Ramos (cell line): ENCODE measurements around the gene MYBL2.

Experiments used
- in situ Hi-C: fragments of 300-500 bp; cut with MboI; formaldehyde crosslinking; loops from one replicate; pipeline ENCODE4 v1.14.3; 2022; ENCODE audit warnings: low sequenced_read_pairs; ENCODE audit not compliant: unreplicated experiment

The MYBL2 gene

DNA sequence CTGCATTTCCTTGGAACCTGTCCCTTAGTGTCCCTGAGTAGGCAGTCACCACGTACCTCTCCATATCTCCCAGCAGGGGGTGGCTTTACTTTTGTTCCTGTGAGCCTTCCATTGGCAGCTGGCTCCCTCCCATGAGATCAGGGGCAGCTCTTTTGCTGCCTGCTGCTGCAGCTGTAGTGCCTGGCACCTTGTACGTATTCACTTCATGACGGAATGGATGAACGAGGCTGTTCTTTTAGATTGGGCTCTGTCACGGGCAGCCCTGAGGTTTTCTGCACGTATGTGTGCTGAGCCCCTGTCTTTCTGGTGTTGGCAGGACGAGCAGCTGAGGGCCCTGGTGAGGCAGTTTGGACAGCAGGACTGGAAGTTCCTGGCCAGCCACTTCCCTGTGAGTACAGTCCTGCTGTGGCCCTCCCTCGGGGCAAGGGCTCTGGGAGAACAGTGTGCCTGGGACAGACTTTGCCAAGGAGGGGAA is 14.6 kb downstream of the MYBL2 start:
- in situ Hi-C loops = no loop called here

DNA sequence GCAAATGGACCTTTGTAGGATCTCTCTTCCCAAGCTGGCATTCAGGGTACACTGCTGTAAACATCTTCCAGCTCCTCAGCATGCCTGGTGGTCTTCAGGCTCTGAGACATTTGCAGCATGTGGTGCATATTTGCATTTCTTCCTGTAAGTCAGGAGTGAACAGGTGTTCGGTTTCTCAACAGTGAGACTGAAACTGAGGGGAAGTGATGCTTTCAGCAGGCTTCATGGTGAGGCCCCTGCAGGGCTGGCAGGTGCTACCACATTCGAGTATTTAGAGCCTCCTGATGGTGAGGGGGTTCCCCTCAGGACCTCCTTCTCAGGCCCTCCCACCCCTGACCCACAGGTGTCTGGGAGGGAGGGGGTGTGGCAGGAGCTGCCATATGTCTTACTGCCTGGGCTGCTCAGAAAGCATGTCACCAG is 15.1 kb downstream of the MYBL2 start:
- in situ Hi-C loops = no loop called here

DNA sequence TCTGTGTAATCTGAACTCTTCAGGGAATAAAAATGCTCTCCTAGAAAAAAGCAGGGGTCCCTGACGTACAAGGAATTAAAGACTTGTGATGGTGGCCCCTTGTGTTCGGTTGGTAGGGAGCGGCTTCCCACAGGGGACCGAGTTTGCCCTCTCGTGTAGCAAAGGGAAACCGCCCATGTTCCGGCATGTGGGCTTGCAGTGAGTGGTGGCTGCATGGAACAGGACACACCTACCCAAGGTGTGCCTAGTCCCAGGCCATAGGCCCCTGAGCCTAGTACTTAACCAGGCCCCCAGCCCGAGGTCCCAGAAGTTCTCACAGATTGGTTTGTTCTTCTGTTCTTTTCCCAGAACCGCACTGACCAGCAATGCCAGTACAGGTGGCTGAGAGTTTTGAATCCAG is 15.5 kb downstream of the MYBL2 start:
- in situ Hi-C loops = no loop called here

DNA sequence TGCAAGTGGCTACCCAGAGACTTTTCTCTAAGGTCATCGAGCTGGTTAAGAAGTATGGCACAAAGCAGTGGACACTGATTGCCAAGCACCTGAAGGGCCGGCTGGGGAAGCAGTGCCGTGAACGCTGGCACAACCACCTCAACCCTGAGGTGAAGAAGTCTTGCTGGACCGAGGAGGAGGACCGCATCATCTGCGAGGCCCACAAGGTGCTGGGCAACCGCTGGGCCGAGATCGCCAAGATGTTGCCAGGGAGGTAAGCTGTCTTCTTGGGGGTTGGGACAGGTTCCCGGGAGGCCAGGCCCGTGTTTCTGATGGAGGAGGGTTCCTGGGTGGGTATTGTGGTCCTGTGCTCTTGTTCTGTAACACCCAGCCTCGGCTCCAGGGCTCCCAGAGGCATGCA is 19.9 kb downstream of the MYBL2 start:
- in situ Hi-C loops = no loop called here

DNA sequence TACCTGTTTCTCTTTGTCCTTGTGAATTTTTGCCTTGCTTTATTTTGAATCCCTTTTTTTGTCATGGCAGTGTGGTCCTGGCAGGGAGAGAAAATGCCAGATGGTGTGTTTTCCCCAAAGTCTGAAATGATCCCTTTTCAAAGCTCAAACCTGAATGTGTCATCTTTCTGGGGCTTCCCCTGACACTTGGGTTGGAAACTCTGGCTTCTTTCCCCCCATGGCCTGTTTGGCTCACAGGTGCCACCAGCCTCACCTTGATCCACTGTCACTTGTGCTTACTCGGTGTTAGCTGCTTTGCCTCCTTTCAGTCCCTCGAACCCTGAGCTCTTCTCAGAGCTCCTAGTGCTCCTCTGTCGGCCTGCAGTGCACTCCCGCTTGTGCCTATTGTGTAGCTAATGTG is 22.3 kb downstream of the MYBL2 start:
- in situ Hi-C loops = no loop called here

DNA sequence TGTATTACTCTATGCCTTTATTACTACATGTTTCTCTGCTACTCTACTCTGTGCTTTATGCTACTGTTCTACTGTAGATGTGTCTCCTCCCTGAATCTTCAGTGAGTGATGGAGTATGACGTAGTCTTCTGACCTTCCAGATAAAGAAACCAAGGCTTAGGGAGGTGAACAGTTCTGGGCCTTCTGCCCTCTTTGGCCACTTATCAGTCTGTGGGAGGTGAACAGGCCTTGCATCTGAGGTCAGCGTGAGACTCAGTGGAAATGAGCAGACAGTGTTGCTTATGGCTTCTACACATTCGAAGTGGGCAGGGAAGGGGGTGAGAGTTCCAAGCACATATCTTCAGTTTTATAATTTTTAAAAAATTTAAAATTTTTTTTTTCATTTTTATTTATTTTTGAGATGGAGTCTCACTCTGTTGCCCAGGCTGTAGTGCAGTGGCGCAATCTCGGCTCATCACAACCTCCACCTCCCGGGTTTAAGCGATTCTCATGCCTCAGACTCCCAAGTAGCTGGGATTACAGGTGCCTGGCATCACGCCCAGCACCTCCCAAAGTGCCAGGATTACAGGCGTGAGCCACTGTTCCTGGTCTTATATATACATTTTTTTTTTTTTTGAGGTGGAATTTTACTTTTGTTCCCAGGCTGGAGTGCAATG is 24.2 kb downstream of the MYBL2 start:
- in situ Hi-C loops = loop anchor here (5.0 kb wide), 1 partner anchor 154 kb away; no protein-coding TSS in a partner anchor

DNA sequence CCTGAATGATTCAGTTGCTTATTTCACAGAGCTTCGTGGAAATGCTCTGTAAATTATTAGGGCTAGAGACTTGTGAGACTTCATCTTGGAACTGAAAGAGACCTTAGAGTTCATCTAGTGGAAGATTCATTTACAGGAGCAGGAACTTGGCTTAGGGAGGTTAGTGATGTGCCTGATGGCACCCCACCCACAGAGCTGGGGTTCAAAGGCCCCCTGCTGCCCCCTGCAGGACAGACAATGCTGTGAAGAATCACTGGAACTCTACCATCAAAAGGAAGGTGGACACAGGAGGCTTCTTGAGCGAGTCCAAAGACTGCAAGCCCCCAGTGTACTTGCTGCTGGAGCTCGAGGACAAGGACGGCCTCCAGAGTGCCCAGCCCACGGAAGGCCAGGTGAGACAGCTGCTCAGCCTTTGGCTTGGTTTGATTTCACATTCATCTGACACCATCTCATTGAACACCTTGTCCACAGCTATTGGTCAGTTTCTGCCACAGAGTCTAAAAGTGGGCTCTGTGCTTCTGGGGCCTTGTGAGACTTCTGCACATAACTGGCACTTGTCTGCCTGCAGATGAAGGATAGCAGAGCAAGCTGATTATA is 25.1 kb downstream of the MYBL2 start:
- in situ Hi-C loops = loop anchor here (5.0 kb wide), 1 partner anchor 155 kb away; no protein-coding TSS in a partner anchor

DNA sequence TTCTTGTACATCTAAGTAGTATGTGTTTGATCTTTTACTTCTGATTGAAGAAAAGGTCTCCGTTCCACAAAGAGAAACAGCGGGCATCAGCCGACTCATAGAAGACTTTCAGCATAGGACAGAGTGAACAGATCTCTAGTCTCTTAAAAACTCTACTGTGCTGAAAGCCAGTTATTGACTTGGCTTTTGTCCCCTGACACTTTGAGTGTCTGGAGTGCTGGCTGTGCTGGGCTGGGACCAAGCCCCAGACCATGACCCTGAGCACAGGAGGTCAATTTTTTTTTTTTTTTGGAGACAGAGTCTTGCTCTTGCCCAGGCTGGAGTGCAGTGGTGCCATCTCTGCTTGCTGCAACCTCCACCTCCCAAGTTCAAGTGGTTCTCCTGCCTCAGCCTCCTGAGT is 27.8 kb downstream of the MYBL2 start:
- in situ Hi-C loops = loop anchor here (5.0 kb wide), 1 partner anchor 157 kb away; no protein-coding TSS in a partner anchor

DNA sequence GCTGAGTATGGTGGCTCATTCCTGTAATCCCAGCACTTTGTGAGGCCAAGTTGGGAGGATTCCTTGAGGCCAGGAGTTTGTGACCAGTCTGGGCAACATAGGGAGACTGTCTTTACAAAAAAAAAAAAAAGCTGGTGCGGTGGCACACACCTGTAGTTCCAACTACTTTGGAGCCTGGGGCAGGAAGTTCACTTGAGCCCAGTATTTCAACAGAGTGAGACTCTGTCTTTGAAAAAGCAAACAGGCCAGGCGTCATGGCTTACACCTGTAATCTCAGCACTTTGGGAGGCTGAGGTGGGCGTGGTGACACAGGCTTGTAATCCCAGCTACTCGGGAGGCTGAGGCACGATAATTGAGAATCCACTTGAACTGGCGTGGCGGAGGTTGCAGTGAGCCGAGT is 28.7 kb downstream of the MYBL2 start:
- in situ Hi-C loops = no loop called here

DNA sequence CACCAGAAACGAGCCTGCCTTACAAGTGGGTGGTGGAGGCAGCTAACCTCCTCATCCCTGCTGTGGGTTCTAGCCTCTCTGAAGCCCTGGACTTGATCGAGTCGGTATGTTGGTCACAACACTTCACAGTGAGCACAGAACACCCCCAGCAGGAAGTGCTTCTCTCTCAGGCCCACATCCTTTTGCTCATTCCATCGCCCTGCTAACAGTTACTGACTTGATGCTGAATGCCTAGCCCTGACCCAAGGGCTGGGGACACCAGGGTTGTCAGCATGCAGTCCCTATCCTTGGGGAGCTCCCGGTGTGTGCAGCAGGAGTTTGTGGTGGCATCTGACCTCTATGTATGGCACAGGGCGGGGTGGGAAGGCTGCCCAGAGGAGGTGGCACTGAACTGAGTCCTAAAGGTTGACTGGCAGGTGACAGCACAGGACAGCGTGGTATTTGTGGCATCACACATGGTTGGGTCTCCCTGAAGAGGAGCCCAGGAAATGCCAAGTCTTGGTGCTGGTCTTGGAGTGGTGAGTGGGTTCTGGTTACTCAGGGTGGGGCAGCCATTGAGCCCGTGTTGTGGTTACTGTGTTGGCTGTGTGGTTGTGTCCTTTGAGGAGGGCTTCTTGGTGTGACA is 33.1 kb downstream of the MYBL2 start:
- in situ Hi-C loops = no loop called here

DNA sequence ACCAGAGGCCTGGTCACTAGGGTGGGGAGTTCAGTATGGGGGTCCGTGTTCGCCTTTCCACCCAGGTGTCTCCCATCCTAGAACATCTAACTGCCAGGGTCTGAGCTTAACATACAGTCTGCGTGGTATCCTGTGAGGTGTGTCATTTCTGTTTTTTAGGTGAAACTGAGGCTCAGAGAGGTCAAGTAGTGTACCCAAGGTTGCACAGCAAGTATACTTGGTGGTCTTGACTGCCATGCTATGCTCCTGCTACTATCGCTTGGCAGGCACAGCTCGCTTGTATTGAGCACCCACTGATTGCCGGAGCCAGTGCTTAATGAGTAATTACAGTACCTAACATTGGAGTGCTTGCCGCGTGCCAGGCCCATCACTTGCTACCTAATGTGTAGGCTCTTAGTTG is 33.7 kb downstream of the MYBL2 start:
- in situ Hi-C loops = no loop called here

DNA sequence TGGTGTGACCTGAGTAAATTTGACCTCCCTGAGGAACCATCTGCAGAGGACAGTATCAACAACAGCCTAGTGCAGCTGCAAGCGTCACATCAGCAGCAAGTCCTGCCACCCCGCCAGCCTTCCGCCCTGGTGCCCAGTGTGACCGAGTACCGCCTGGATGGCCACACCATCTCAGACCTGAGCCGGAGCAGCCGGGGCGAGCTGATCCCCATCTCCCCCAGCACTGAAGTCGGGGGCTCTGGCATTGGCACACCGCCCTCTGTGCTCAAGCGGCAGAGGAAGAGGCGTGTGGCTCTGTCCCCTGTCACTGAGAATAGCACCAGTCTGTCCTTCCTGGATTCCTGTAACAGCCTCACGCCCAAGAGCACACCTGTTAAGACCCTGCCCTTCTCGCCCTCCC is 35.6 kb downstream of the MYBL2 start:
- in situ Hi-C loops = no loop called here

DNA sequence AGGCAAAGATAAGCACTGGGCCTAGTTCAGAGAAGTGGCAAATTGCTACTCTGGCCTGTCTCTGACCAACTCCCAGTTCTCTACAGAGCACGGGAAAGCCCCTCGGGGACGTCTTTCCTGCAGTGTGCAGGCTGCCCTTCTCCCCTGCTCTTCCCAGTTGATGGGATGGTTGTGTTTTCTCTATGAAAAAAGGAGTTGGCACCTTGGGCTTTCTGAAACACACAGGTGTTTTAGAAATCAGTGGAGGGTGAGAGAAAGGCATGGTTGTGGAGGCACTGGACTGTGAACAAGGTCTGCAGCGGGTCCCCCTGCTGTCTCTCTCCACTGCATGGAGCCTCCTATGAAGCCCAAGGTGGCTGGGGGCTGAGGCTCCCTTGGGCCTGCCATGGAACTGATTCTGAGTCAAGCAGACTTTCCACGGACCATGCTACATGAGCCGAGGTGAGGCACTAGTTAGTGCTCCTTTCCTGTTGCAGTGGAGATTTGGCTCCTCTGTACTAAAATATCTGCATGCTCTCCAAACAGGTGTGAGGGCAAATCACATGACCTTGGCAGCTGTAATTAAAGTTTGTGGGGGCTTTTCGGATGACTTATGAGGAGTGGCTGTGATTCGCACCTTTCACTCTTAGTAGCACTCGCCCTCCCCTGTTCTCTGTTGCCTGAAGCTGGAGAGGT is 43.6 kb downstream of the MYBL2 start:
- in situ Hi-C loops = no loop called here

DNA sequence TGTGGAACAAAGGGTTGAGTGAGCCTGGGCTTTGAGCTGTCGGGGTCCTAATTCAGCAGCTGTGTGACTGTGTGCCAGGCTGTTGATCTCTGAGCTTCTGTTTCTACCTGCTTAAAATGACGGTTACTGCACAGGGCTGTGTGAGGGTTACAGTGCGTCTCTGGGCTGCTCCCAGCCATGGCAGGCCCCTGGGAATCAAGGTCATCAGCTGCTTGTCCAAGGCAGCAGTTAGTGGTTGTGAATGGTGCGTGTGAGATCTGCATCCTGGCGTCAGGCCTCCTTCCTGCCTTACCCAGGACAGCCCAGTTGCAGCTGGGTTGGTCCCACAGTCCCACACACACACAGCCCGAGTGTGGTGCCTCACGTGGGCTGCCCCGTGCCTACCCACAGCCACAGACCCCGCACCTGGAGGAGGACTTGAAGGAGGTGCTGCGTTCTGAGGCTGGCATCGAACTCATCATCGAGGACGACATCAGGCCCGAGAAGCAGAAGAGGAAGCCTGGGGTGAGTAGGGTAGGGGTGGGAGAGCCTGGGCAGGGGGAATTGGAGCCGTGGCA is 44.3 kb downstream of the MYBL2 start:
- in situ Hi-C loops = no loop called here

DNA sequence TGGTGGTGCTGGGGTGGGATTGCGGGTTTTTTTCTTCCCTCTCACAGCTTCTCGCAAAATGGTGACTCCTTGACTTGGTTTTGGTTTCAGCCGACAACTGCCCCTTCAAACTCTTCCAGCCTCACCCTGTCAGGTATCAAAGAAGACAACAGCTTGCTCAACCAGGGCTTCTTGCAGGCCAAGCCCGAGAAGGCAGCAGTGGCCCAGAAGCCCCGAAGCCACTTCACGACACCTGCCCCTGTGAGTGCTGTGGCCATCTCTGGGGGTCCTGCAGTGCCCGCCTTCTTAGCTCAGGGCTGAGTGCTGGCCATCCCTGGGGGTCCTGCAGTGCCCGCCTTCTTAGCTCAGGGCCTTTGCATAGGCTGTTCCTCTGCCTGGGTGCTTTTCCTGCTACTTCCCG is 48.1 kb downstream of the MYBL2 start:
- in situ Hi-C loops = no loop called here

DNA sequence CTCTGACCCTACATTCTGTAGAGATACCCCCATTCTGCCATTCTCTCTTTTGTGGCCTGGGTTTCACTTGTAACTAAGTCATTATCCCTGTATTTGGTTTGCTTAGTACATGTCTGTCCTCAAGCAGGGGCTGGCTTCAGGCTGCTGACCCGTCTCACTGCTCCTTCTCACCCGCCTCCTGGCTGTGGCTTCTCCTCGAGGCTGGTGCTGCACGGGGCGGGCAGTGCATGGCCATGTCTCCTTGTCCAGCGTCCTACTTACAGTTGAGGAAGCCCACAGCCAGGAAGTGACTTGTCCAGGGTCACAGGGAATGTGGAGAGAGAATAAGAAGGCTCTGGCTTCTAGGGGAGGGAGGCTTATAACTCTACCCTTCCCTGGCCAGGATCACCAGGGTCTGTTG is 48.6 kb downstream of the MYBL2 start:
- in situ Hi-C loops = no loop called here

DNA sequence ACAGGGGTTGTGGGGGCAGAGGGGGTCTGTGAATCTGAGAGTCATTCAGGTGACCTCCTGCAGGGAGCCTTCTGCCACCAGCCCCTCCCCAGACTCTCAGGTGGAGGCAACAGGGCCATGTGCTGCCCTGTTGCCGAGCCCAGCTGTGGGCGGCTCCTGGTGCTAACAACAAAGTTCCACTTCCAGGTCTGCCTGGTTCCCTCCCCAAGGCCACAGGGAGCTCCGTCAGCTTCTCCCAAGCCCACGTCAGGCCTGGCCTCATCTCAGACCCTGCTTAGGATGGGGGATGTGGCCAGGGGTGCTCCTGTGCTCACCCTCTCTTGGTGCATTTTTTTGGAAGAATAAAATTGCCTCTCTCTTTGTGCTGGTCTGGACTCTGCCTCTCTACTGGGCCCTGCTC is 49.2 kb downstream of the MYBL2 start:
- in situ Hi-C loops = no loop called here

DNA sequence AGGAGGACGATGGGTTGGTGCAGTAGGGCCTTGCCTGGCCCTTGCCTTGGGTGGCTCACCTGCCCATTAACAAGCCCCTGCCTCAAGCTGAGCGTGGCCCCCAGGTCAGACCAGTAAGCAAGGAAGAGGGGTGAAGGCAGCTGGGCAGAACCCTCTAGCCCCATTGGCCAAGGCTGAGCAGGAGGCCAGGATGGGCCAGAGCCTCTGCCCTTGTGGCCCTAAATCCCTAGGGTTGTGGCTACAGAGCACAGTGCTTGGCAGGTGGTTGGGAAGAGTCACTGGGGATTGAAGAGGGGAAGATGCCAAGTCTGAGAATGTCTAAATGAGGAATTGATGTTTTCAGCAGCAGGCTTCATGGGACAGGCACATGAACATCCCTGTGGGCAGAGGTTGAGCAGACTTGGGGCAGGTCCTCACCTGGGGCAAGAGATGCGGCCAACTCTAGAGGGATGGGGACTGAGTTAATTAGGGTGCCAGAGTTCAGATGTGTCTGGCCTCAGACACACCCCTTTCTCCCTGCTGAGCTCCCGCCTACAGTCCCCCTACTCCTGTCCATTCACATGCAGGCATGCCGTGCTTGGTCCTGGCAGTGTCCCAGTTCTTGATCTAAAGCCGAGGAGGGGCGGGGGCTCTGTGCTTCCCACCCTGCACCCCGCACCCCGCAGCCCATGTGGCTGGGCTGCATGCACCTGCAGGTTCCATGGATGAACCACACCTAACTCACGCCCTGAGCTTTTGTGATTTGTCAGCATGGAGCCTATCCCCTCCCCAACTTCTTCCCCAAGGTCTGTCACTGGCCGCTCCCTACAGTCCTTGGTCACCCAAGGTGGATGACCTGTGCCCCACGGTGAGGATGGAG is 50.1 kb downstream of the MYBL2 start:
- in situ Hi-C loops = no loop called here

DNA sequence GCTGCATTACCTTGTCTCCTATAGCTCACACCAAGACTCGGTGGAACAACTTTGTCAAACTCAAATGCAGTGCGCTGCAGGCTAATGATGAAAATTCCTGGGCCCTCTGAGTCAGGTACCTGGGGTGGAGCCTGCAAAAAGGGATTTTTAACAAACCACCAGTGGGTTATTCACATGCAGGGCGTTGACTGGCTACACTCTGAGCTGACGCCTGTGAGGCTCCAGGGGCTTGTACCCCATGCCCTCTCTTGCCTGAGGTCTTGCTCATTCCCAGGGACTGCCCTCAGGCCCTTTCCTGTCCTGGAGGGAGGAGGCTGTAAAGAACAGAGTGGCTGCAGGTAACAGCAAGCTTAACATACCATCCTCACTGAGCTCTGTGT is 50.7 kb downstream of the MYBL2 start:
- in situ Hi-C loops = no loop called here

DNA sequence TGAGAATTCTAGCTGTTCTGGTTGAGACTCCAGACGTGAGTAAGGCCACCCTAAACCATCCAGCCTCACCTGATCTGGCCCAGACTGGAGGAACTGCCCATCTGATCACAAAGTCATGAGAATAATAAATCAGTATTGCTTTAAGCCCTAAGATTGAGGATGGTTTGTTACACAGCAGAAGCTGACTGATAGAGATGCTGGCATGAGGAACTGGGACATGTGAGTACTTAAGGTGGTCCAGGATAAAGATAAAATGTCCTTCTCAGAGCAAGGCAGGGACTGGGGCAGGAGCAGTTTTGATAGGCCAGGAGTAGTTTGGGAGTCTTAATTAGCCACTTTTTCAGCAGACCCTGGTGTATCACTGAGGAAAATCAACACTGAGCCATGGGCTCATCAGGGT is 53.1 kb downstream of the MYBL2 start:
- in situ Hi-C loops = no loop called here
